ENCODE data around the gene COQ10A. TPM values are rescaled to one million over a fixed set of nuclear protein-coding genes. Genes with fewer than 3 reads are reported as not detected.

Gene COQ10A
- total RNA-seq, 1 experiment from 2014 or later = 3.8 TPM

- no peak for TF ChIP-seq CTCF (IDR thresholded peaks at IDR 0.05; ENCODE audit: unreplicated experiment)
- intact Hi-C loops (cut with micrococcal nuclease) = loop anchor here (1.0 kb wide), 3 partner anchors 16 to 148 kb away; partner anchors contain the start of genes CS and STAT2
- ChIA-PET CTCF (interaction anchor here (0.6 to 1.8 kb wide), 6 partner anchors 14 to 263 kb away, joined by 3 to 15 read pairs (median 4); no protein-coding TSS in a partner anchor), POLR2A (interaction anchor here (0.7 to 8.3 kb wide), 30 partner anchors 8 to 330 kb away, joined by 3 to 79 read pairs (median 6); partner anchors contain the start of genes ANKRD52, ATP5F1B, COQ10A and ESYT1)
- Mint-ChIP-seq H3K36me3 (ENCODE audit: insufficient read depth, unreplicated experiment) (peaks cover 55% of the 10 kb centered on the region), H3K27me3 (ENCODE audit: insufficient read depth, unreplicated experiment) (no peaks in the 10 kb centered on the region), H3K4me3 (ENCODE audit: unreplicated experiment) (peak within 1 kb of the TSS; percentile 96), H3K9me3 (ENCODE audit: unreplicated experiment) (no peaks in the 10 kb centered on the region), H3K4me1 (ENCODE audit: insufficient read depth, unreplicated experiment) (no peaks in the 10 kb centered on the region), H3K27ac (ENCODE audit: low read depth, unreplicated experiment) (peak within 1 kb of the TSS; percentile 98)
- peak; percentile 99 for DNase-seq (ENCODE audit: unreplicated experiment)
- no TSS peak for BruUV-seq (replicated peaks)
Observed at GRCh38 chr12:56315622-56316473, 49.1 kb downstream of the COQ10A start, which contains the start of gene CNPY2. Gene CNPY2, minus strand, starts transcription at chr12:56315988. Its CDS starts 771 bp downstream, at chr12:56315217.

- Mint-ChIP-seq H3K36me3 (ENCODE audit: insufficient read depth, unreplicated experiment) (peaks cover 54% of the 10 kb centered on the region), H3K4me3 (ENCODE audit: unreplicated experiment) (no peak overlapping the region), H3K9me3 (ENCODE audit: unreplicated experiment) (no peaks in the 10 kb centered on the region), H3K4me1 (ENCODE audit: insufficient read depth, unreplicated experiment) (no peaks in the 10 kb centered on the region), H3K27ac (ENCODE audit: low read depth, unreplicated experiment) (no peak overlapping the region), H3K27me3 (ENCODE audit: insufficient read depth, unreplicated experiment) (no peaks in the 10 kb centered on the region)
- no TSS peak for BruUV-seq (replicated peaks)
- ChIA-PET POLR2A (interaction anchor here (1.0 to 8.3 kb wide), 5 partner anchors 10 to 190 kb away, joined by 3 to 79 read pairs (median 10); partner anchors contain the start of genes ESYT1, PAN2 and STAT2), CTCF (interaction anchor here (0.5 to 1.4 kb wide), 4 partner anchors 13 to 766 kb away, joined by 3 to 5 read pairs (median 4); no protein-coding TSS in a partner anchor)
- TF ChIP-seq CTCF (IDR thresholded peaks at IDR 0.05; ENCODE audit: unreplicated experiment) = no peak
- no peak for DNase-seq (ENCODE audit: unreplicated experiment)
- intact Hi-C loops (cut with micrococcal nuclease) = no loop called here
Observed at GRCh38 chr12:56317675-56318074, 50.9 kb downstream of the COQ10A start.

Other genes starting within 250 kb of the COQ10A start
- 2.4 and 3.4 TPM in 2 replicates for gene IKZF4, start 245.9 kb upstream of the COQ10A start, total RNA-seq (2022)
- gene RPS26, start 225.0 kb upstream of the COQ10A start, total RNA-seq (2022) = 45.1 and 67.3 TPM in 2 replicates
- gene ERBB3, start 186.8 kb upstream of the COQ10A start, total RNA-seq (2022) = 1.1 and 3.7 TPM in 2 replicates
- gene PA2G4, start 162.4 kb upstream of the COQ10A start, total RNA-seq (2022) = 158 and 205 TPM in 2 replicates
- gene RPL41, start 150.3 kb upstream of the COQ10A start, total RNA-seq (2022) = 4,675 and 4,734 TPM in 2 replicates
- gene ZC3H10, start 148.7 kb upstream of the COQ10A start, total RNA-seq (2022) = 2.8 and 3.5 TPM in 2 replicates
- gene ESYT1, start 138.7 kb upstream of the COQ10A start, total RNA-seq (2022) = 111 and 123 TPM in 2 replicates
- gene MYL6B, start 114.4 kb upstream of the COQ10A start, total RNA-seq (2022) = 46.0 and 58.0 TPM in 2 replicates
- 716 and 997 TPM in 2 replicates for gene MYL6, start 108.6 kb upstream of the COQ10A start, total RNA-seq (2022)
- gene SMARCC2, start 77.5 kb upstream of the COQ10A start, total RNA-seq (2022) = 52.1 and 57.0 TPM in 2 replicates
- gene RNF41, start 45.0 kb upstream of the COQ10A start, total RNA-seq (2022) = 92.1 and 108 TPM in 2 replicates
- gene NABP2, start 42.6 kb upstream of the COQ10A start, total RNA-seq (2022) = 53.3 and 56.2 TPM in 2 replicates
- not detected in 2 replicates for gene SLC39A5, start 36.9 kb upstream of the COQ10A start, total RNA-seq (2022)
- 46.3 and 73.8 TPM in 2 replicates for gene ANKRD52, start 8.6 kb upstream of the COQ10A start, total RNA-seq (2022)
- 213 and 257 TPM in 2 replicates for gene CS, start 33.4 kb downstream of the COQ10A start, total RNA-seq (2022)
- gene CNPY2, start 49.0 kb downstream of the COQ10A start, total RNA-seq (2022) = 169 and 210 TPM in 2 replicates
- gene PAN2, start 67.1 kb downstream of the COQ10A start, total RNA-seq (2022) = 72.9 and 80.1 TPM in 2 replicates
- 0.61 and 1.7 TPM in 2 replicates for gene IL23A, start 71.9 kb downstream of the COQ10A start, total RNA-seq (2022)
- gene STAT2, start 93.2 kb downstream of the COQ10A start, total RNA-seq (2022) = 61.2 and 101 TPM in 2 replicates
- gene APOF, start 95.9 kb downstream of the COQ10A start, total RNA-seq (2022) = not detected in 2 replicates
- 10.1 and 14.0 TPM in 2 replicates for gene TIMELESS, start 182.5 kb downstream of the COQ10A start, total RNA-seq (2022)
- gene MIP, start 187.7 kb downstream of the COQ10A start, total RNA-seq (2022) = not detected in 2 replicates
- 3.5 and 3.9 TPM in 2 replicates for gene SPRYD4, start 201.6 kb downstream of the COQ10A start, total RNA-seq (2022)
- gene GLS2, start 221.2 kb downstream of the COQ10A start, total RNA-seq (2022) = 3.9 and 4.8 TPM in 2 replicates